Measurements from ENCODE around the gene NIPAL3.
"Not testable (repeated sequence)": the region's sequence is repeated elsewhere in the genome, so short reads cannot be mapped to it uniquely, and the experiment has no call there.

NIPAL3 gene

GRCh38 chr1:24463776-24464735, 48.5 kb downstream of the NIPAL3 start:
- FAIRE-seq, result no peak

GRCh38 chr1:24465099-24465498, 49.5 kb downstream of the NIPAL3 start:
- FAIRE-seq, result no peak

GRCh38 chr1:24465638-24466037, 50.0 kb downstream of the NIPAL3 start:
- FAIRE-seq, result no peak

GRCh38 chr1:24468685-24469316, 53.2 kb downstream of the NIPAL3 start:
- FAIRE-seq, result no peak

GRCh38 chr1:24470592-24470991, 55.0 kb downstream of the NIPAL3 start:
- FAIRE-seq, result no peak

- FAIRE-seq, result no peak
Observed at GRCh38 chr1:24472527-24473251, 57.1 kb downstream of the NIPAL3 start.

- FAIRE-seq, result no peak
Observed at GRCh38 chr1:24474193-24474592, 58.6 kb downstream of the NIPAL3 start.

- no peak for FAIRE-seq
Observed at GRCh38 chr1:24475700-24476099, 60.1 kb downstream of the NIPAL3 start.

GRCh38 chr1:24476571-24476970, 61.0 kb downstream of the NIPAL3 start:
- FAIRE-seq, result peak; percentile 50

GRCh38 chr1:24477309-24477708, 61.7 kb downstream of the NIPAL3 start:
- no peak for FAIRE-seq

- FAIRE-seq, result no peak
Observed at GRCh38 chr1:24481101-24481500, 65.5 kb downstream of the NIPAL3 start.

GRCh38 chr1:24481843-24482610, 66.4 kb downstream of the NIPAL3 start:
- no peak for FAIRE-seq

GRCh38 chr1:24483441-24483840, 67.8 kb downstream of the NIPAL3 start:
- no peak for FAIRE-seq

- FAIRE-seq, result no peak
Observed at GRCh38 chr1:24484199-24484598, 68.6 kb downstream of the NIPAL3 start.

GRCh38 chr1:24486331-24487065, 70.9 kb downstream of the NIPAL3 start:
- no peak for FAIRE-seq

GRCh38 chr1:24487455-24487854, 71.9 kb downstream of the NIPAL3 start:
- no peak for FAIRE-seq

GRCh38 chr1:24488159-24488558, 72.6 kb downstream of the NIPAL3 start:
- FAIRE-seq, result not testable (repeated sequence)

GRCh38 chr1:24489674-24490073, 74.1 kb downstream of the NIPAL3 start:
- FAIRE-seq, result no peak

GRCh38 chr1:24490101-24490781, 74.6 kb downstream of the NIPAL3 start:
- no peak for FAIRE-seq

GRCh38 chr1:24491577-24492360, 76.2 kb downstream of the NIPAL3 start:
- no peak for FAIRE-seq
